Stimulated activated CD4-positive, alpha-beta T cell treated with anti-CD3 and anti-CD28 coated beads, Interleukin-12 subunit alpha, Interleukin-12 subunit beta, amount 100 ng/mL, for 48 hours (primary cell): ENCODE data around the gene E2F3.

Source experiments
- DNase-seq, 3 donors: peaks; one replicate each; pipeline ENCODE4 v3.0.0-alpha.2; 2020; ENCODE audit warnings: low read depth in 2 of 3, low spot score in 1 of 3

The E2F3 gene

DNA sequence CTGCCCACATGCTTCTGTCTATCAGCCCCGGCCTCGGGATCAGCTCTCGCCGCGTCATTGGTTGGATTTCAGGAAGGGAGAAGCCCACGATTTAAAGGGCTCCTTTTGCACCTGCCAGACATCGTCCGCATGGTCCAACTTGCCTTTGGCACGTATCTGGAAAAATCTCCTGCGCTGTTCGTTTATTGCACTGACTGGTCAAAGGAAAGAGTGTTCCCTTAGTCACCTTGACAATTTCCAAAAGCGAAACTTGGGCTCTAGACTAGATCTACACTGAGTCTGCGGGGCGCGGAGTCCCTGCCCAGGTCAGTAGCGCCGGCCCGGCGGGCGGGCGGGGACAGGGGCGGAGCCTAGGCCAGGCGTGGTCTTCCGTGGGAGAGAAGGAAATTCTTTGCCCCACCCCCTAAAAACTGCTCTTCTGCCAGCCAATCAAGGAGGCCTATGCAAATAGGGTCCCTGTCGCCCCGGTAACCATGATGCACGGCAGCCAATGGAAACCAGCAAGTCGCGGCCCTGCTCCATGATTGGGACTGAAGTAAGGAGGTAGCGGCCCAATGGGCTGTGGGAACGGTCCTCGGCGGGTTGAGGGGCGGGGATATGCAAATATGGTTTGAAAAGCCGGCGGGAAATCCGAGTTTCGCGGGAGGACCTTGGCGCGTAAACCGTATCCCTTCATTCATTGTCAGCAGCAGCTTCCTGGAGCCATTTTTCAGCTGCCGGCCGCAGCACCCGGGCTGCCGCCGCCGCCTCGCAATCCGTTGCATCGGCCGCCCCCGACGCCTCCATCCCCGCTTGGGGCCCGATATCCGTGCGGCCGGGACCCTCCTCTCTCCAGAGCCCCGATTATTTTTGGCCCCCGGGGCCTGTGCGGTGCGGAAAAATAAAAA, at the start of gene E2F3:
TSS of gene E2F3 (plus strand) at position 675 of the 887 bp plus-strand sequence. CDS start 354 bp downstream, outside the sequence.
- DNase-seq: peak; percentile 97 to 99 (median 98)

DNA sequence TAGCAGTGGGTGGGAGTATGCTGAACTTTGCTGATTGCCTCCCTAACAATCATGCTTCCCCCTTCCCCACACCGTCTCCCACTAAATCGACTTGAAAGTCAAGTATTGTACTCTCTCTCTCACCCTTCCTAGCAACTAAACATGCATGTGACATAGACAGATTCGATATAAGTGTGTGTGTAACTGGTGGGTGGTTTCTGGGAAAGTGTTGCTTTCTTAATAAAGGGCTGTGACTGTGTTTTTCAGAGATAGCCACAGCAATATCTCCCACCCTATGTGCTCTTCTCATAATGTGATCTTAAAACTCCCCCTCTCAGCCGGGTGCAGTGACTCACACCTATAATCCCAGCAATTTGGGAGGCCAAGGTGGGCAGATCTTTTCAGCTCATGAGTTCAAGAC, 49.3 kb upstream of the E2F3 start:
- DNase-seq: no peak

DNA sequence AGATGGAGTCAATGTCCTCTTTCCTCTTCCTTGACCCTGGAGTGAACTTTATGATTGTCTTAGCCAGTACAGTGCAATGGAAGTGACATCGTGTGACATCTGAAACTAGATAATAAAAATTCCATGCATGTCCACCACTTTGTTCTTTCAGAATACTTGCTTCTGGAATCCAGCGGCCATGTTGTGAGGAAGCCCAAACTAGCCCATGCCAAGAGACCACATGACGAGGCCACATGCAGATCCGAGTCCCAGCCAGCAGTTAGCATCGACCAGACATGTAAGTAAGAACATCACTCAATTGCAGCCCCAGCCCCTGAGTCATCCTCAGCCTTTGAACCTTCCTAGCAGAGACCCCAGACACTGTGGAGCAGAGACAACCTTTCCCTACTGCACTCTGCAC, 48.5 kb upstream of the E2F3 start:
- no peak for DNase-seq

DNA sequence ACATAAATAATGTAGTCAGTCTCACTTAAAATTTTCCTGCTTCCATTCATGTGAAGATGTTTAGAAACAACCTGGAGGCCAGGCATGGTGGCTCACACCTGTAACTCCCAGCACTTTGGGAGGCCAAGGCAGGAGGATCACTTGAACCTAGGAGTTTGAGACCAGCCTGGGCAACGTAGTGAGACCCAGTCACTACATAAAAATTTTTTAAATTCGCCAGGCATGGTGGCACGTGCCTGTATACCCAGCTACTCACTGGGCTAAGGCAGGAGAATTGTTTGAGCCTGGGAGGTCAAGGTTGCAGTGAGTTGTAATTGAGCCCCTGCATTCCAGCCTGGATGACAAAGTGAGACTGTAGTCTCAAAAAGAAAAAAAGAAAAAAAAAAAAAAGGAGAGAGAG, 47.3 kb upstream of the E2F3 start:
- DNase-seq: no peak

DNA sequence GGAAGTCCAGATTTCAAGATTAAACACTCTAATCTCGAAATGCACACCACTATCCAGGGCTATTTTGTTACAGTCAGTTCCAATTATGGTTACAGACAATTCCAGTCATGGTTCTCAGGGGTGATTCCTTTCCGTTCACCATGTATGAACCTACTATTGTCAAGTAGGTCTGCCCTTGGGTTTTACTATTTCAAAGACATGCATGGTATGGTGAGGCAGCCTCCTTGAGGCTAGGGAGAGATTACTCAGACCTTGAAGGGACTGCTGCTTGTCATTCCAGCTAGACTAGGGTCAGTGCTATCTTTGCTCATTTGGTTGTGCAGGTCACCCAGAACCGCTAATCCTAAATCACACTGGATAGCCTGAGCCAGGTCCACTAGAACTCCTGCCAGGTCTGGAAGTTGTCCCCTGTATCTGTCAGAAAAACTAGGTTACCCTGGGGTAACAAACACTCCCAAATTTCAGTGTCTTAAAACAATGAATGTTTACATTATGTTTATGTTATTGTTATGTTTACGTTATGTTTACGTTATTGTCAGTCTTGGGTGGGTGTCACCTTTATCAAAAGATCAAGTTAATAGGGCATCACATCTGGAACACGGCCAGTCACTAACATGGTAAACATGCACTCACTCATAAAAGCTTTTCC, 41.1 kb upstream of the E2F3 start:
- DNase-seq: no peak

DNA sequence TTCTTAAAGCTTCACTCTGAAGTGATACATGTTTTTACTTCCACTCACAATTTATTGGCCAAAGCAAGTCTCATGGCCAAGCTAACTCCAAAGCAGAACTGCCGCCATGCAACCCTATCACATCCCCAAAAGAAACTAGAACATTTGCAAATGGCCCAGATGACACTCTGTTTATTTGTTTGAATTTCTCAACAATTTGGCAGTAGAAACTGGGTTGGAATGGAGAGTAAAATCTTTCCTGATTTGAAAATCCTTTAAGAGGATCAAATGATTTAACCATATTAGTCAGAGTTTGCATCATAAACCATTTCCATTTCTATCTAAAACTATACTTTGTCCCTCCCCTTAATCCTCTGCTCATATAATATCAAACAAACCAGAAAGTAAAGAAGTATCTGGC, 39.1 kb upstream of the E2F3 start:
- DNase-seq: no peak

DNA sequence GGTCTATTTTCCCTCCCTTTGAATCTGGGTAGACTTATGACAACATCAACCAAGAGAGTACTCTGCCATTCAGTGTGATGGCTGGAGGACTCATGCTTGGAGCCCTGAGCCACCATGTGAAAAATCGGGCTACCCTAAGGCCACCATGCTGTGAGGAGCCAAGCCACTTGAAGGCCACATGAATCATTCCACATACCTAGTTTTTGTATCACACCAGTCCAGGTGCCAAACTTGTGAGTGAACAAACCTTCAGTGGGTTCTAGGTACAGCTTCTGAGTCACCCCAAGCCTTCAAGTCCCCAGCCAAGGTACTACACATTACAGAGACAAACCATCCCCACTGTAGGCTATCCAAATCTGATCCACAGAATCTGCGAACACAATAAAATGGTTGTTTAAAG, 37.4 kb upstream of the E2F3 start:
- no peak for DNase-seq

DNA sequence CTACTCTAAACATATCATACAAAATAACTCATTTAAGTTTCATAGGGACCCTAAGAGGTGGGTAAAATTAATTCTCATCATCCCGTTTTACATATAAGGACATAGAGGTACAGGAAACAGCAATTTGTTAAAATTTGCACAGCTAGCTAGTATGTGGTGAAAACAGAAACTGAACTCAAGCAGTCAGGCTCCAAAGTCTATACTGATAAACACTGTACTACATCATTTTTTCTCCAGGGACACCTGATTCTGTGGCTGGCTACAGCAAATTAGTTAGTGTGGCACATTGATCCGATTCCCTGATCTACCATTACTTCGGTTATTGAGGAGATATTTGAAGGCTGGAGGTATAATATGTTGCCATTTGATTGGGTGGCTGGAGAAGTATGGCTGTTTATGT, 36.2 kb upstream of the E2F3 start:
- DNase-seq: no peak

DNA sequence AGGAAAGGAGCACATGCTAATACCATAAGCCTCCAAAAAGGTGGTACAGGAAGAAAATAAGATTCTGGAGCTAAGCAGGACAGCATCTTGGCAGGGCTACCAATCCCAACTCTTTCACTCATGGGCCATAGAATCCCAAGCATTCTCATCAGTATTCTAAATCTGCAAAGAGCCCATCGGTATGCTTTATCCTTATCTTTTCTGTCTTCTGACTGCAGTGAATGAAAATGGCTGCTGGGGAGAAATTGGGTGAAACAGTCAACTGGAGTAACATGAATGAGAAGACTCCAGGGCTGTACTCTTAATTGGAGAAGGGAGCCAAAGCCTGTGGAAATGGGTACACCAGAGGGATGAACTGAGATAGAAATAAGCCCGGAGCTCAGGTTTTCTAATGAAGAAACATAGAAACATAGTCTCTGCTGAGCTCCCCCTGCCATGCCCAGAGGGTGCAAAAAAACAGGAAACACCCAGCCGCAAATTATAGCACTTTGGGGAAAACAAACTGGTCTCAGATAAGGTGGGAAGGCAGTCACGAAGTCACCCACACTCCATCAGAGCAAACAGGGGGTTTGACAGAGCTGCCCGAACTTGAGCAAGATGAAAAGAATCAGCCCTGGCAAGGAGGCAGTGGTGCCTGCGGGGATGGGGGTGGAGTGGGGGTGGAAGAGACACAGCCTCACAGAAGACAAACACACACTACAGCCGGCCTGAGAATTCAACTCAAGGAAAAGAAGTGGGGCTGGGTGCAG, 35.4 kb upstream of the E2F3 start:
- DNase-seq: no peak

DNA sequence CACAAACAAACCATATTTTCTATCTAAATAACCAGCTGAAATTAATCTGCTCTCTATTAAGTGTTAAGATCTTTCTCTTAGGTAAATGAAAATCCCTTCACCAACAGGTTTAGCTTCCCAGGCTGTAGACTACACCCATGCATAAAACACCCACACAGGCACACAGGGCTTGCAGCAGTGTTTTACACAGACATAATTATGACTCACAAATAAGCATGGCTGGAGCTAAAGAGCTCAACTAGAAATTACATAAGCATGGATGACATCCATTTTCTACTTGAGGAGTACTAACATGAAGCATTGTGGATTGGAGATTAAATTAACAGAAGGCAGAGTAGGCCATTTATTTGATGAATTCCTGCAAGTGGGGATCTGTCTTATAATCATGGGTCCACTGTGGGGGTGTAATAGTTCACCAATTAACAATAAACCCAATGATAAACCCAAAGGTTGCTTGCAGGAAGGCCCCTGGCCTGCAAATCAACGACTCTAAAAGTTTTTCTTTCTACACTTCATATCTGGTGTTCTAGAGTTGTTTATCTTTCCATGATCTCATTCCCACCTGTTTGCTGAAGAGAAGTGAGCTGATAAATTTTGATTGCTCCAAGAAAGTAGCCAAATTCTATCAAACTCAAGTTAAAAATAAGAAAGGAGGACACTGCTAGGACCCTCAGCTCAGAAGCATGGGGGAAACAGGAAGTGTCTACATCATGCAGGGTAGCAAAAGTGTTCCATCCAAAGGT, 33.8 kb upstream of the E2F3 start:
- DNase-seq: no peak

DNA sequence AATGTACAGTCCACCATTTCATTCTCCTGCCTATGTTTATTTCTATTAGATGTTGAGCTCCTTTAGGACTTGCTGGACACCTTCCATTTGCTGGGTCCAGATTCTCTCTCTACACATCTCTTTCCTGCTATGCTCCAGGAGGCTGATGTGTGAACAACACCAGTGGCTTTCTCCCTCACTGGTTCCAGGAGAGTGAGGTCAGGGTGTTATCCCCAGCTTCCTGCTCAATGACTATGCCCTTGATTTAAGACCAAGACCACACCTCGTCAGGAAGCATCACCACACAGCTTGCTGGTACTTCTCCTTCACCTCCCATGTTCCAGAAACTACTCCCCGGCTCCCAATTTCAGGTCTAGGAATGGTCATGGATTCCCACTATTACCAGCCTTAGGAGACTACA, 31.3 kb upstream of the E2F3 start:
- DNase-seq: no peak

DNA sequence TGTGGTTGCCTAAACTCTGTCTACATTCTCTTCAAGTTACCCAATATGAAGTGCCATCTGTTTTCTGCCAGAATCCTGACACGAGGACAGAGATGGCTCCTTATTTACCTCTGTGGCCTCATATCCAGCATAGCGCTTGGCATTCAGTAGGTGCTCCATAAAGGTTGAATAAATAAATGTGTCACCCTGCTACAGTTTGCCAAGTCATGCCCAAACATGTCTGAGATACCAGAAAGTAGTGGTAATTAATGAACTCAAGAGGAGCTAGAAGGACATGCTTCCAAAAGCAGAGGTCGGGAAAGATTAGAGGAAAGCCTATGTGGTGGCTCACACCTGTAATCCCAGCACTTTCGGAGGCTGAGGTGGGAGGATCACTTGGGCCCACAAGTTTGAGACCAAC, 30.9 kb upstream of the E2F3 start:
- no peak for DNase-seq

DNA sequence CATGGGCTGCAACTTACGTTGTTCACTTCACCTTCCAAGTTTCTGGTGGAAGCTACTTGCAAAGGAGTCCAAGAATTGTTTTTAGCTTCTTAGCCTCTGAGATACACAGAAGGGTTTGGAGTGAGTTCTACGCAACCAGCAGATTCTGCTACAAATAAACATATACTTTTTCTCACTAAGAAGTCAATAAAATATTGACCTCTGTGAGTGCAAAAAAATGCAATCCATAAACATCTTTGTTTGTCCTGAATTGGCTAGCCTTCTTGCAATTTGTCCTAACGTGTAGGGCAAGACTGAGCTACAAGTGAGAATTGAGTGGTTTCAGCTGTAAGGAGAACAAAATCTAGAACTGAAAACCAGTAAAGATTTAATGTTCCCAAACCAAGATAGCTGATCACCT, 26.2 kb upstream of the E2F3 start:
- DNase-seq: no peak

DNA sequence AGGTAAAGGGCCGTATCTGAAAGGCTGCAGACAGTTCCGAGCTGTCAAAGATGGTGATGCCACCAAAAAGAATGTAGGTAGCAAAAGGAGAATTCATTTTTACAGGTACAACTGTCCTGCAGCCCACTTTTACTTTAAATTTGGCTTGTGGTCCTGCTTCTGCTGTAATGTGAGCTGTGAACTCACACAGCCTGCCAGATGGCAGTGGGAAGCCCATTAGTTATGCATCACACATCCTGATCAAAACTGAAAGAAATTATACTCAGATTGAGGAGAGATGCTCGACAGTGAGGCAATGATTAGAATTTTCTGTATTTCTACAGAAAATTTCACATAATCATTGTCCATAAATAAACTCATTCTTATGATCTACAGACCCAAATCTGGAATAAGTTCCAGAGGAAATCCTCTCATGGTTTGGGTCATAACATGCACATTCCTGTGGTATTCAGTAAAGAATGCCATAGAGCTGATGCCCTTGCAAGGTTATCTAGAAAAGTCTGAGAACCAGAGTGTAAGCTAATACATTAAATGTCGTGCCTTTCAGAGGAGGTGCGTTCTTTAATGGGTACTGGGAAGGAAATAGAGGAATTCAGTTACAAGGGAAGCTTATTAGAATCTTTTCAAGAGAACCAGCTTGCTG, 23.9 kb upstream of the E2F3 start:
- no peak for DNase-seq

DNA sequence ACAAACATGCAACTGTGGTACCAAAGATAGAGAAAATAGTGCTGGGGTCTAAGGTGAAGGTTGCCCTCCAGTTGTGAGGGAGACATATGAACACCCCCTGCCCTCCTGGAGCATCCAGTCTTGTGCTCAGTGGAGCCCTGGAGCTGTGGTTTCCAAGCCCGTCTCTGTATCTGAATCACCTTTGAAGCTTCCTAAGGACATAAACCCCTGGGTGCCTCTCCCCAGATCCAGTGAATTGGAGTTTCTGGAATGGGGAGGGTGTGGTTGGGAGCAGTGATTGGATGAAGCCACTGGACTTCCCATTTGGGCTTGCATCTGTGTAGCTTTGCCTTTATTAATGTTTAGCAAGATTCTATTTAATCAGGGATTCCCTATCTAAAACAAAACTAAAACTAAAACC, 22.4 kb upstream of the E2F3 start:
- no peak for DNase-seq

DNA sequence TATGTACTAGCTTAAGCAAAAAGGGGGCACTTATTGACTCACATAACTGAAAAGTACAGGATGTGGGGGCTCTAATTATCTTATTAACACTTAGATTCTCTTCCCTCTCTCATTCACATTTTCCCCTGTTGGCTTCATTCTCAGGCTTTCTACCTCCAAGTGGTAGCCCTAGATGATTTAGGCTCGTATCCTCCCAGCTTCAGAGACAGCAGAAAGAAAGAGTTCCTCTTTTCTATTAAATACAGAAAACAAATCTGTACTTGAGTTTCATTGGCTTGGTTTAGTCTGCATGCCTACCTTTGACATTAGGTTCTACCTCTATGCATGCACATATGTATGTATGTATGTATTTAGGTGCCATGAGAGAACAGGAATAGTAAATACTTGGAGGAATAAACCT, 15.5 kb upstream of the E2F3 start:
- DNase-seq: no peak

DNA sequence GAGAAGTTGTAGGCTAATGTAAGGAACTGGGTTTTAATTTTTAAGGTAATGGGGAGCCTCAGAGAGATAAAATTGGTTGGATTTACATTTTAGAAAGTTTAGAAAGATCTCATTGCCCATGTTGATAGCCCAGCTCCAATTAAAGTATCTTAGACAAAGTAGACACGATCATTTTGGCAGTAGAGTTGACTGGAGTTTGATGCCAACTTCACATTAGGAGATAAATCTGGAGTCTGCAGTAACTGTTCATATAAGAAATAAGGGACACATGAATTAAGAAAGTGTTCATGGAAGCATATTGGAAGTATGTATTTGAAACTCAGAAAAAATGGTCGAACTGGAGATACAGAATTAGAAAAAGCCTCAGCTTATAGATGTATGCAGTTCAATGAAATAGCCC, 12.6 kb upstream of the E2F3 start:
- DNase-seq: no peak

DNA sequence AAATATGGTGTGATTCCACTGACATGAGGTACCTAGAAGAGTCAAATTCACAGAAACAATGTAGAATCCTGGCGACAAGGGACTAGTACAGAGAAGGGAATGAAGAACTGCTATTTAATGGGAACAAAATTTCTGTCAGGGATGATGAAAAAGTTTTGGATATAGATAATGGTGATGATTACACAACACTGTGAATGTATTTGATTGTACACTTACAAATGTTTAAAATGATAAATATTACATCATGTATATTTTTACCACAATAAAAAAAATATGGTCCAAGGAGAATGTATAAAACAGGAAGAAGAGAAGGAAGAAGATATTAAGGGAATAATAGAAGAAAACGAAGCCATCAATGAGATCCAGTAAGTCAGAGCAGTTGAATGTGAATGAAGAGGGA, 8.4 kb upstream of the E2F3 start:
- DNase-seq: no peak

DNA sequence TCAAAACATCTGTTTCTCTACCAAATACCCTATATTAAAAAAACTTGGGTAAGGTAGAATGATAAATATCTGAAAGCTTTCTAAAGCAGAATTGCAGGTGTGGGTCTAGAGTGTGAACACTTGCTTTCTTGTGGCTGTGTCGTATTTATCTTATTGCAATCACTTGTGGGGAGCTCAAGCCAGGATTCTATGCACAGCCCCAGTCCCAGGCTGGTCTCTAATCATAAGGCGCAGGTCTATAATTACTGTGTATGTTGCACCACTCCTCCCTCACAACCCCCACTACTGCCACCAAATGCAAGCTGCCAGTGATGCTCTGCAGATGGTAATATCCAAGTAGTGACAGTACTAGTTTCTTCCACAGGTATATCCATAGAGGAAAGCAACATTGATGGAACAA, 2.2 kb upstream of the E2F3 start:
- DNase-seq: no peak

DNA sequence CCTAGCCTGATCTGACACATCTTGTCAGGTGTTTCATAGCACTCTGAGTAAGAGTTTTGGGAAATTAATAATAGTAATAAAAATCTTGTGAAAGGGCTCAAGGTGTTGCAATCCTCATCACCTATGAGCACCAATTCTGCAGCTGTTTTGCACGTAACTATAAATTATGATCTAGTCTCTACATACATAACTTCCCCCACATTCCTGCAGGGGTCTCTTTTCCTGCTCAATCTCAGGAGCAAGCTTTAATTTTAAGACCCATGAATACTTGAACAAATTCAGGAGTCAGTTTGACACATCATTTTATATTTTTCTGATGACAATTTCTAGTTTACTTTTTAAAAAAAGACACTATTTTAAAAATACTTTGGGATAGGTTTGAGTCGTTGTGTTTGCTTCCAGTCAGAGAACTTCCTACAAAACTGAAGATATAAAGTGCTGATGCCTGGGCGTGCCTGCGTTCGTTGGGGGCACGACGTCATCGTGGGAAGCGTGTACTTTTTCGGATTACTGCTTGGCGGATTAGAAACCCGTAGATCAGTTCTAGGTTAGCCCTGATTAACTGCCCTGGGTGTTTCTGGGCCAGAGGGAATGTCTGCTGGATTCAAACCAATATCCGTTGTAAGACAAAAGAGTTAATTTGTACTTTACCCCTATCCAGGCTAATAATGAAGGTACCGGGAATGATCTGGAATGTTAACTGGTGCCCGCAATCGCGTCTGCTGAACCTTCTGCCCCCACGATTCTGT, 1.0 kb upstream of the E2F3 start:
- DNase-seq: peak in 2 of 3 donors; percentile 21 to 35
